GM12878 (cell line): Measurements from ENCODE around the gene ARRB2. TPM values are rescaled to one million over a fixed set of nuclear protein-coding genes. Genes with fewer than 3 reads are reported as not detected.

Source experiments
- ATAC-seq: fragments of 200-7000 bp; cut with Tn5 transposase; 3 replicates; pipeline ENCODE4 v1.9.1; 2020; ENCODE audit warnings: mild to moderate bottlenecking, moderate library complexity
- BruUV-seq: library from RNA; stranded (reverse); fragments of 400-500 nt; replicated peaks from 2 replicates; lab custom pipeline; 2021; lab: Mats Ljungman, UMichigan
- CTCF ChIA-PET: fragments of 300-600 bp; sonication (Branson Sonifier 250); formaldehyde crosslinking; extraction: SDS; loops from one replicate; lab custom pipeline; 2021; ENCODE audit warnings: inconsistent platforms; lab: Yijun Ruan, JAX
- POLR2A ChIA-PET: fragments of 350-600 bp; formaldehyde crosslinking; extraction: SDS; loops from one replicate; lab custom pipeline; 2021; ENCODE audit warnings: inconsistent platforms; lab: Charles Lee
- RAD21 ChIA-PET: fragments of 300-600 bp; sonication (Branson Sonifier 250); formaldehyde crosslinking; loops from one replicate; lab custom pipeline; 2023; ENCODE audit warnings: antibody characterized with exemption; ENCODE audit not compliant: unreplicated experiment; lab: Charles Lee
- SMC1A ChIA-PET: fragments of 300-600 bp; sonication (Branson Sonifier 250); formaldehyde crosslinking; loops from one replicate; lab custom pipeline; 2023; ENCODE audit not compliant: unreplicated experiment, uncharacterized antibody; lab: Charles Lee
- DNase-seq: peaks from one replicate; pipeline ENCODE4 v3.0.0-alpha.2; 2011; ENCODE audit warnings: low read depth, low spot score
- FAIRE-seq: peaks from 3 replicates; lab custom pipeline; 2011; peaks lifted over from hg19 to GRCh38; lab: Jason Lieb, UNC
- H2AFZ ChIP-seq: 2 replicates; pipeline ENCODE4 v1.6.0; 2011; ENCODE audit warnings: low read depth, low read length, control low read depth; ENCODE audit not compliant: control insufficient read depth
- H3K27ac ChIP-seq: 2 replicates; pipeline ENCODE4 v1.5.1; 2011; ENCODE audit warnings: control low read depth; ENCODE audit not compliant: control insufficient read depth, insufficient read depth
- H3K27me3 ChIP-seq, 2 experiments: replicated peaks in 1 of 2; 2 replicates each; pipeline versions ENCODE4 v1.6.0 to v1.6.1; 2011; ENCODE audit warnings: low read length in 1 of 2; ENCODE audit not compliant: control insufficient read depth in 2 of 2, insufficient read depth in 2 of 2
- H3K36me3 ChIP-seq, 2 experiments: 2 replicates each; pipeline ENCODE4 v1.5.1; 2011; ENCODE audit warnings: low read length in 1 of 2; ENCODE audit not compliant: control insufficient read depth in 2 of 2, insufficient read depth in 2 of 2
- H3K4me1 ChIP-seq: 2 replicates; pipeline ENCODE4 v1.6.1; 2011; ENCODE audit warnings: mild to moderate bottlenecking, low read length, moderate library complexity, mixed read lengths; ENCODE audit not compliant: control insufficient read depth, insufficient read depth
- H3K4me2 ChIP-seq: 2 replicates; pipeline ENCODE4 v1.6.0; 2011; ENCODE audit warnings: control low read depth; ENCODE audit not compliant: control insufficient read depth, insufficient read depth
- H3K4me3 ChIP-seq: fragments of 200-600 bp; sonication (generic); 2 replicates; pipeline ENCODE4 v1.5.1; 2016
- H3K79me2 ChIP-seq: 2 replicates; pipeline ENCODE4 v1.6.0; 2011; ENCODE audit warnings: low read length; ENCODE audit not compliant: control insufficient read depth, insufficient read depth
- H3K9ac ChIP-seq: 2 replicates; pipeline ENCODE4 v1.8.0; 2011; ENCODE audit warnings: low read length, control low read depth, mixed read lengths; ENCODE audit not compliant: control insufficient read depth, insufficient read depth
- H3K9me3 ChIP-seq: replicated peaks from 3 replicates; pipeline ENCODE4 v1.5.1; 2011; ENCODE audit warnings: mild to moderate bottlenecking, low read length; ENCODE audit not compliant: control insufficient read depth, insufficient read depth
- H4K20me1 ChIP-seq: 2 replicates; pipeline ENCODE4 v1.6.0; 2011; ENCODE audit not compliant: control insufficient read depth, insufficient read depth
- CREB1 ChIP-seq: IDR thresholded peaks from 2 replicates; pipeline ENCODE4 v1.6.1; 2012; ENCODE audit warnings: low read depth, mild to moderate bottlenecking, inconsistent platforms
- IRF4 ChIP-seq: IDR thresholded peaks from 2 replicates; pipeline ENCODE4 v1.6.1; 2011; ENCODE audit warnings: low read depth, low read length
- MYC ChIP-seq: IDR thresholded peaks from 2 replicates; pipeline ENCODE4 v1.6.1; 2011; ENCODE audit warnings: mild to moderate bottlenecking, low read length, moderate library complexity, inconsistent platforms; ENCODE audit not compliant: insufficient read depth, insufficient replicate concordance, insufficient read length, severe bottlenecking
- RAD51 ChIP-seq: fragments of 450-650 bp; IDR thresholded peaks from 2 replicates; pipeline ENCODE4 v1.6.1; 2016; ENCODE audit warnings: moderate library complexity, mild to moderate bottlenecking, inconsistent platforms
- ZNF384 ChIP-seq: IDR thresholded peaks from 2 replicates; pipeline ENCODE4 v1.6.1; 2012; ENCODE audit warnings: low read depth, mild to moderate bottlenecking, low read length, improper control_type of control experiment, borderline replicate concordance
- WGBS: methylation state at CpG from one replicate; pipeline ENCODE4 v1.1.6; 2016; ENCODE audit warnings: low lambda C conversion rate; ENCODE audit not compliant: insufficient replicate concordance, insufficient coverage; ENCODE audit errors: missing lambda C conversion rate; 5-methylcytosine and 5-hydroxymethylcytosine counted together
- in situ Hi-C: fragments of 300-500 bp; cut with MboI; formaldehyde crosslinking; loops from 9 replicates; pipeline ENCODE4 v1.14.3; 2018; ENCODE audit warnings: mixed read lengths
- intact Hi-C: fragments of 100-400 bp; cut with micrococcal nuclease; formaldehyde crosslinking; loops from one replicate; pipeline ENCODE4 v1.14.2; 2022; ENCODE audit not compliant: unreplicated experiment
- polyA plus RNA-seq, 11 experiments: library from polyadenylated mRNA; depleted of rRNA in 4 of 11; unstranded in 6 of 11; stranded (reverse) in 5 of 11; fragments of >200 nt; fragmentation: Nextera tagmentation in 4 of 11; fragmentation: Illumina TruSeq in 1 of 11; extraction: Ambion mirVana in 4 of 11; extraction: Trizol in 1 of 11; gene quantifications; 1 replicate in 1 of 11; 2 replicates in 10 of 11; pipeline versions ENCODE4 v1.2.1 to v1.2.3, GENCODE V29; 2011 to 2016; ENCODE audit warnings: inconsistent platforms in 2 of 11, missing spikeins in 2 of 11, low read depth in 1 of 11
- total RNA-seq, 4 experiments: library from RNA; depleted of rRNA in 3 of 4; stranded (reverse); fragments of >200 nt in 3 of 4; fragmentation: Illumina TruSeq in 1 of 4; extraction: Trizol in 1 of 4; gene quantifications; 2 replicates each; pipeline versions ENCODE4 v1.2.1 to v1.2.3, GENCODE V29; 2013 to 2021
- TF ChIP-seq, protein P1 (sequence below): IDR thresholded peaks from 2 replicates; pipeline ENCODE4 v1.6.1; 2012; ENCODE audit warnings: mild to moderate bottlenecking, low read depth, low read length
- TF ChIP-seq, protein P2 (sequence below): IDR thresholded peaks from 2 replicates; pipeline ENCODE4 v1.6.1; 2011; ENCODE audit warnings: low read depth, low read length, improper control_type of control experiment, borderline replicate concordance

ARRB2 gene
- total and polyA plus RNA-seq, 10 of the 15 experiments (the other 5 are each of a cell fraction or from before 2014, with no cell fraction given): 6.5 to 75.2 (median 43.1) TPM

DNA sequence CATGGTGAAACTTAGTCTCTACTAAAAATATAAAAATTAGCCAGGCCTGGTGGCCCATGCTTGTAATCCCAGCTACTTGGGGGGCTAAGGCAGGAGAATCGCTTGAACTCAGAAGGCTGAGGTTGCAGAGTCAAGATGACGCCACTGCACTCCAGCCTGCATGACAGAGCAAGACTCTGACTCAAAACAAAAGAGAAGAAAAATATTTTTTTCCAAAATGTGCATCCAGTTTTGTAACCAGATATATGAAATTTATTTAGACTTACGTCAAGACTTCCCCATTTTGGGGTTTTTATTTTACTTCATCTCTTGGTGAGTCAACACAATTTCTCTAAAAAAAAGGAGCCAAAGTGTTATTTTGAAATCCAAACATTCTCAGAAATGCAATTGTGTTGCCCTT, 55.8 kb downstream of the ARRB2 start (continued):
- TF ChIP-seq, protein P1, sequence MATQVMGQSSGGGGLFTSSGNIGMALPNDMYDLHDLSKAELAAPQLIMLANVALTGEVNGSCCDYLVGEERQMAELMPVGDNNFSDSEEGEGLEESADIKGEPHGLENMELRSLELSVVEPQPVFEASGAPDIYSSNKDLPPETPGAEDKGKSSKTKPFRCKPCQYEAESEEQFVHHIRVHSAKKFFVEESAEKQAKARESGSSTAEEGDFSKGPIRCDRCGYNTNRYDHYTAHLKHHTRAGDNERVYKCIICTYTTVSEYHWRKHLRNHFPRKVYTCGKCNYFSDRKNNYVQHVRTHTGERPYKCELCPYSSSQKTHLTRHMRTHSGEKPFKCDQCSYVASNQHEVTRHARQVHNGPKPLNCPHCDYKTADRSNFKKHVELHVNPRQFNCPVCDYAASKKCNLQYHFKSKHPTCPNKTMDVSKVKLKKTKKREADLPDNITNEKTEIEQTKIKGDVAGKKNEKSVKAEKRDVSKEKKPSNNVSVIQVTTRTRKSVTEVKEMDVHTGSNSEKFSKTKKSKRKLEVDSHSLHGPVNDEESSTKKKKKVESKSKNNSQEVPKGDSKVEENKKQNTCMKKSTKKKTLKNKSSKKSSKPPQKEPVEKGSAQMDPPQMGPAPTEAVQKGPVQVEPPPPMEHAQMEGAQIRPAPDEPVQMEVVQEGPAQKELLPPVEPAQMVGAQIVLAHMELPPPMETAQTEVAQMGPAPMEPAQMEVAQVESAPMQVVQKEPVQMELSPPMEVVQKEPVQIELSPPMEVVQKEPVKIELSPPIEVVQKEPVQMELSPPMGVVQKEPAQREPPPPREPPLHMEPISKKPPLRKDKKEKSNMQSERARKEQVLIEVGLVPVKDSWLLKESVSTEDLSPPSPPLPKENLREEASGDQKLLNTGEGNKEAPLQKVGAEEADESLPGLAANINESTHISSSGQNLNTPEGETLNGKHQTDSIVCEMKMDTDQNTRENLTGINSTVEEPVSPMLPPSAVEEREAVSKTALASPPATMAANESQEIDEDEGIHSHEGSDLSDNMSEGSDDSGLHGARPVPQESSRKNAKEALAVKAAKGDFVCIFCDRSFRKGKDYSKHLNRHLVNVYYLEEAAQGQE: no peak
- TF ChIP-seq, protein P2, sequence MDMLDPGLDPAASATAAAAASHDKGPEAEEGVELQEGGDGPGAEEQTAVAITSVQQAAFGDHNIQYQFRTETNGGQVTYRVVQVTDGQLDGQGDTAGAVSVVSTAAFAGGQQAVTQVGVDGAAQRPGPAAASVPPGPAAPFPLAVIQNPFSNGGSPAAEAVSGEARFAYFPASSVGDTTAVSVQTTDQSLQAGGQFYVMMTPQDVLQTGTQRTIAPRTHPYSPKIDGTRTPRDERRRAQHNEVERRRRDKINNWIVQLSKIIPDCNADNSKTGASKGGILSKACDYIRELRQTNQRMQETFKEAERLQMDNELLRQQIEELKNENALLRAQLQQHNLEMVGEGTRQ: no peak
- no peak for TF ChIP-seq ZNF384
- TF ChIP-seq, all 136 proteins: peak for 0

DNA sequence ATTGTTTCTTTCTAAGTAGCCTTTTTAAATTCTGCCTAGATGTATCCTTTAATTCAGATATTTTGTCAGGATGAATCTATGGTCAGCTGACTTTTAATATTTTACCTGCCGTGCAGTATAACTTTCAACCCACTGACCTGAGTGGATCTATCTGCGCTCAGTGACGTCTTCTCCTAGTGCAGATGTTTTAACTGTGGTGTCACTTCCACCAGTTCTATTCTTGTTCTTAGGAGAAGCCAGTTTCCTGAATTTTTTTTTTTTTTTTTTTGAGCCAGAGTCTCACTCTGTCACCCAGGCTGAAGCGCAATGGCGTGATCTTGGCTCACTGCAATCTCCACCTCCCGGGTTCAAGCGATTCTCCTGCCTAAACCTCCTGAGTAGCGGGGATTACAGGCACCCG, 56.3 kb downstream of the ARRB2 start:
- no peaks in the 10 kb centered on the region for H3K79me2 ChIP-seq
- no peaks in the 10 kb centered on the region for H3K36me3 ChIP-seq
- no peaks in the 10 kb centered on the region for H4K20me1 ChIP-seq
- CTCF ChIA-PET: no interaction called here
- TF ChIP-seq IRF4 (no peak), RAD51 (no peak), CREB1 (no peak), MYC (no peak)
- H3K27me3 ChIP-seq: no peaks in the 10 kb centered on the region
- DNase-seq (no peak), FAIRE-seq (no peak), ATAC-seq (no peak)
- no TSS peak for BruUV-seq
- RAD21 ChIA-PET: no interaction called here
- H3K9ac ChIP-seq: no peak overlapping the region
- in situ Hi-C loops: no loop called here
- H3K4me1 ChIP-seq: peaks cover 3% of the 10 kb centered on the region; the same call in 1 of the 2 replicates
- H3K4me2 ChIP-seq: no peak overlapping the region
- POLR2A ChIA-PET: no interaction called here
- H2AFZ ChIP-seq: no peak overlapping the region
- WGBS: 49% methylated on average over 9 of the region's 9 CpGs
- no peak overlapping the region for H3K27ac ChIP-seq
- H3K4me3 ChIP-seq: no peak overlapping the region
- H3K9me3 ChIP-seq: no peaks in the 10 kb centered on the region
- SMC1A ChIA-PET: no interaction called here
- intact Hi-C loops: no loop called here
